Activated CD8-positive, alpha-beta memory T cell treated with anti-CD3 and anti-CD28 coated beads for 1 hour (primary cell): ENCODE measurements around the gene GRM7.

Experiments used
- DNase-seq, 2 donors: peaks; one replicate each; pipeline ENCODE4 v3.0.0-alpha.2; 2020; ENCODE audit warnings: low read depth in 1 of 2; ENCODE audit errors: extremely low read depth in 1 of 2

The GRM7 gene

DNA sequence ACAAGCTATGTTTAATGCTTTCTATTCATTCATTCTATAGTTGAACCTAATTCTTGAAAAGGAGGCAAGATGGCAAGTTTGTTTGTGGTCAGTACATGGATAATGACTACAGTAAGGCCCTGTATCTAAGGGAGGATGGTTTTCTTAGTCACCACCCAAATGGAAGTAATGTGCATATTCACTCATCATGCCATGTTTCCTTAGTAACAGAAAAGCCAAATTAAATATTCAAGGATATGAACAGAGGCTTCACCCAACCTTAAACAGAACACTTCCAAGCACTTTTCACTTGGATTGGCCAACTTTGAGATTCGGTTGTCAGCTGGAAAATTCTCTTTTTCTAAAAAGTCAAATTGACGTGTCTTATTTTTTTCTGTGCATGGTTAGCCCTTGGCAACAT lies 835.4 kb downstream of the GRM7 start:
- no peak for DNase-seq

DNA sequence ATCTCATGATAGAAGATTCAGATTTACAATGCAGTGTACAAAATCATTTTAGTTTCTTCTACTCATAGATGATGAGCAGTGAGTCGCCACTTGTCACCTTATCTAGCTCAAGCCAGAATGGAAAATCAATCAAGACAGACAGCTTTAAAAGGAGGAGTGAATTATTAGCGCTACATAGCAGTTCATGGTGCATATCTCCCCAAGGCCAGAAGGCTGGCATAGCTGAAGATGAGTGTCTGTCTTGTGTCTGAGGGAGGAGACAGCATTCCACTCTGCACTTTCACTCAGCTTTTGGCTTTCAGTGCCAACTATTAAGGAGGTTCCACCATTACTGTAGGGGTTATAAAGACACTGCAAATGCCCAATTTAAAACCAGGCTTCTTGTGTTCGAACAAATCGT lies 836.6 kb downstream of the GRM7 start:
- DNase-seq = no peak

- no peak for DNase-seq
Observed at GRCh38 chr3:7700539-7700938, 839.6 kb downstream of the GRM7 start.

GRCh38 chr3:7700977-7701376 lies 840.1 kb downstream of the GRM7 start:
- DNase-seq = no peak

DNA sequence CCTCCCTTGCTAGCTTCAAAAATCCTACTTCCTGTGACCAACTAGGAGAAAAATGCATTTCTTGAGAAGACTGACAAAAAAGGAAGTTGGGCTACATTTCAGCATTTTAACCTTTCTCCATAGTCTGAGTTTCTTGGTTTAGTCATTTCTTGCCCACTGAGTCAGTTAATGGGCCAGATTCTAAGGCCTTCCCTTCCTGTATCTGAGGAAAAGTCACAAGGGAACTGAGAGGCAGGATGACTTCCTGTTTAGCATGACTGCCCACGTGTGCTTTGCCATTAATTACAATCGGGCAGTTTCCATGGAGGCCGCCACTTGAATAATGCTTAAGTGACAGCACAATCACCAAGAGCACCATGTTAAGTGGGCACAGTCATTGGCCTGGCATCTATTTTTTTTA lies 846.3 kb downstream of the GRM7 start:
- no peak for DNase-seq

- no peak for DNase-seq
Observed at GRCh38 chr3:7709376-7710082, 848.6 kb downstream of the GRM7 start.

- no peak for DNase-seq
Observed at GRCh38 chr3:7710284-7710683, 849.4 kb downstream of the GRM7 start.

DNA sequence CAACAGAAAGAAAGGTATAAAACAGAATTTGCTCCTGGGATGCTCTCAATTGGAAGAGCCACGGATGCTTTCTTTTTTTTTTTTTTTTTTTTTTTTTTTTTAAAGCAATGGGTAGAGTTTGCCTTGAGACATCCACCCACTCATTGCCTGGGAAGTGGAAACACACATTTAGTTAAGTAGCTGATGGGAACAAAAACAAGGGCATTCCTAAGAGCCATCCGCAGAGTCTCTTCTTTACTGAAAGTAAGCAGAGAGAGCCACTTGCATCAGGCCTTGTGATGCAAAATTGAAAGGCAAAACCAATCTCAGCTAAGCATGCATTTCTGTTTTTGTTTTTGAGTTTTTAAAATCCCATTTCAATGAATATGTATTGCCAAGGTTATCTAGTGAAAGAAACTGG lies 852.8 kb downstream of the GRM7 start:
- no peak for DNase-seq

GRCh38 chr3:7720649-7721297 lies 859.9 kb downstream of the GRM7 start:
- no peak for DNase-seq

DNA sequence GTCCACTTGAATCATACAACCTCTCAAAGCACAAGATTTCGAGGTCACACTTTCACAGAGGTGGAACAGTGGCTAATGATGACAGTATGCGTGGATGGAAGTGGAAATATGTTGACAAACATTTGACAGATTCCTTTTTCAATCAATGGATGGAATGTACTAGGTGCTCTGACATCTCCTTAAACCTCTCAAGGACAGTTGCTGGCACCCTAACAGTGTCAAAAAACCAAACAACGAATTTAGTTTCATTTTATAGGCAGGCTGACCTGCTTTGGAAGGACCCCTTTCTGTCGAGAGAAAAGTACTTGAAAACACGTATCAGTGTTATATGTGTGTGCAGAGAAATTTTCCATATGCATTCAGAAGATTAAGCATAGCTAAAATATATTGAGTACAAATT lies 861.0 kb downstream of the GRM7 start:
- DNase-seq = no peak

GRCh38 chr3:7728566-7729519 lies 867.9 kb downstream of the GRM7 start:
- DNase-seq = no peak

- no peak for DNase-seq
Observed at GRCh38 chr3:7733933-7734332, 873.0 kb downstream of the GRM7 start.

- DNase-seq = no peak
Observed at GRCh38 chr3:7734456-7734855, 873.5 kb downstream of the GRM7 start.

- DNase-seq = no peak
Observed at GRCh38 chr3:7737263-7737662, 876.3 kb downstream of the GRM7 start.

DNA sequence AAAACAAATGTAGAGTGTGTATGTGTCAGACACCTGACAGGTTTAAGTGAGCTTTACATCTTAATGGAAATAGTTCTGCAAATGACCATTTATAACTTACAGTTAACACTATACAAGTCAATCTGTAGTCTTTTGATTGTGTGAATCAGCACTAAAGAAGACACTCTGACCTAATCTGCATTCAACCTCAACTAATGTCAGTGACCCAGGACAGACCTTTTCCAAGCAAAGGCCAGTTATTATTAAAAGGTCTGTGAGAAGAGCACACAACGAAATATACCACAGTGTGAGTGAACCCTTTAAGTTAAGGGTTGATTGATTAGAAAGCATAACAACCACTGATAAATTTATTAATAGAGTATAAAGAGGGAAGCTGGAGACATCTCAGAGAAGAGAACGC lies 878.8 kb downstream of the GRM7 start:
- no peak for DNase-seq

DNA sequence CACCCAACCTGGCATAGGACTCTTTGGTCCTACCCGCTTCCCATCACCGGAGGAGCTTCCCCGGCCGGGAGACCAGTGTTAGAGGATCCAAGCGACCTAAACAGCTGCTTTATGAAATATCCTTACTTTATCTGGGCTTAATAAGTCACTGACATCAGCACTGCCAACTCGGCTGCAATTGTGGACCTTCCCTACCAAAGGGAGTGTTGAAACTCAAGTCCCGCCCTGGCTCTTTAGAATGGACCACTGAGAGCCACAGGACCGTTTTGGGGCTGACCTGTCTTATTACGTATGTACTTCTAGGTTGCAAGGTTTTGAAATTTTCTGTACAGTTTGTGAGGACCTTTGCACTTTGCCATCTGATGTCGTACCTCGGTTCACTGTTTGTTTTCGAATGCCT lies 879.5 kb downstream of the GRM7 start:
- no peak for DNase-seq

DNA sequence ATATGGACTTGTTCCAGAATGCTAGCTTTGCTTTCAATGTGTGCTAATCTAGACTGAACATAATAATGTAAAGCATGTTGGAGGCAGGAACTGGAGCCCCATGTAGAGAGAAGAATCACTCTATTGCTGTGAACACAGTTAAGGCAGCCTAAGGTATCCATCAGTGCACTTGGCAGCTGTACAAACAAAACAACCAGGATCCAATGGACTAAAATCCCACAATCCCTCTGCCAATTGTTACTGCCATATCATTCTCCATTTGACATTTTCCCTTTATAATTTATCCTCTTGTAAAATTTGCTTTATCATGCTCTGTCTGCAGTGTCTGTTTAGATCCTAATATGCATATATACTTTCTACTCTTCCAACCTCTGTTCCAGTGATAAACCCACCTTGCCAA lies 883.9 kb downstream of the GRM7 start:
- no peak for DNase-seq

DNA sequence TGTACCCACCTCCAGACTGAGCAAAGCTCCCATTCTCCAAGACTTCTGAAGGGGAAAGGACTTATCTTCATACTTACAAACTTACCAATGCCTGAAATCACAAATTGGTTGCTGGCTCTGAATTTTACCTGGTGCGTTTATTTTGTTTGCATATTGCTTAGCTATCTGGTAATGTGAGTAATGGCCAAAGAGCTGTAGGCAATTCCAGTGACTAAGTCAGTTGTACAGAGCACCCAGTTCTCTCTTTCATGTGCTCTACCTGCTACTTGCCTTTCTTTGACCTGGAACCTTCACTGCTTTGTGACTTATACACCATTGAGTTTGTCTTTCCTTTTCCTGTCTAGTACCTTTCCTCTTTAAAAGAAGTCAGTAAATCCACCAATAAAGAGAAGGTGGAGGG lies 884.8 kb downstream of the GRM7 start:
- no peak for DNase-seq

DNA sequence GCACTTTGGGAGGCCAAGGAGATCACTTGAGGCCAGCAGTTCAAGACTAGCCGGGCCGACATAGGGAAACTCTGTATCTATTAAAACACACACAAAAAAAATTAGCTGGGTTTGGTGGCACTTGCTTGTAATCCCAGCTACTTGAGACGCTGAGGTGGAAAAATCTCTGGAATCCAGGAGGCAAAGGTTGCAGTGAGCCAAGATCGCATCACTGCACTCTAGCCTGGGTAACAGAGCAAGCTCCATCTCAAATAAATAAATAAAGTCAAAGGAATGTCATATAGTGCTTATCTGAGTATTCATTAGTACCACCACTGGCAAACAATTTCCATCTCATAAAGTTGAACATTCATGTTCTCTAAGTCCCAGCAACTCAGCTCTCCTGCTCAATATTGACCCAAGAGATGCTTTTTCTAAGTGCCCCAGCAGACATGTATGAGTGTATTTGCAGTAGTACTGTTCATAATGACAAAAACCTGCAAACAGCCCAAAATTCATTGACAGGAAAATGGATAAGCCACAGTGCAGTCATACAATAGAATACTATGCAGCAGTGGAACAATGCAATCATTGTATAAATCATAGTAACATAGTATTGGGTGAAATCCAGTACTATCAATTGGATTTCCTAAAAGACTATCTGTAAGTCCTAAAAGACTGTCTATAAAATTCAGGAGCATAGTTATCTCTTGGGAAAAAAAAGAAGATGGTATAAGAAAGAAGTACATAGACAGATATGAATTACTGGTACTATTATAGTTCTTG lies 889.2 kb downstream of the GRM7 start:
- no peak for DNase-seq

GRCh38 chr3:7752005-7752404 lies 891.1 kb downstream of the GRM7 start:
- no peak for DNase-seq
